ENCODE data around the gene SCT.

The SCT gene

DNA sequence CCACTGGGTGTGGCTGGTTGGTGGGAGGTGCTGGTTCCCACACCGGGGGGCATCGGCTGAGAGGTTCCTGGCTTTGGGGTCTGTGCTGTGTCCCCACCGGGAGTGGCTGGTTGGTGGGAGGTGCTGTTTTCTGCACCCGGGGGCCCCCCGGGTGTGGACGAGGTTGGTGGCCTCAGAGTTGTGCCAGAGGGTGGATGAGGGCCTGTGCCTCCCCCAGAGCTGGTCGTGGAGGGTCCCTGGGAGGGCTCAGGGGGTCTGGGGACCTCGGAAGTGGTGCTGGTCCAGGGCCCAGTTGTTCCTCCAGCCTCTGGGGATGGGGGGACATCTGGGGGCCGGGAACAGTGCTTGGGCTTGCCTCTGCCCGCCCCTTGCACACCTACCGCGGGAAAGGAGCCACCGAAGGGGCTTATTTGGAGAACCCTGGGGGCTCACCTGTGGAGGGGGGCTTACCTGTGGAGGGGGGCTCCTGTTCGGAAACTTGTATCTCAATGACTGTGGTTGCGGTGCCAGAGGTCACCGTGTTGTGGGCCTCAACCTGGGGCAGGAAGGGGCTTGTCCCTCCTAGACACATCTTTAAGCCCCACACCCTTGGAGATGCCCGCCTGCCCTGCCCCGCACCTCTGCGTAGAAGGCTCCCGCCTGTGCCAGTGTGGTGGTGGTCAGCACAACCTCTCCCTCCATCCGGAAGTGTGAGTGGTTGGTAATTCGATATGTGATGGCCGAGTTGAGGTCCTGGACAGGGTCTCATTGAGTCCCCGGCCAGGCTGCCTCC, 7.9 kb downstream of the SCT start:
- H3K4me1 ChIP-seq (ENCODE audit: control insufficient read depth, low read depth, low read length) = no peaks in the 10 kb centered on the region
- no peaks in the 10 kb centered on the region for H3K27me3 ChIP-seq (ENCODE audit: control insufficient read depth, insufficient read depth, low read length)
- no peak overlapping the region for H3K9ac ChIP-seq (ENCODE audit: low read length)
- no peak overlapping the region for H3K4me3 ChIP-seq (ENCODE audit: low read length)
- H3K36me3 ChIP-seq (ENCODE audit: control insufficient read depth, low read depth, low read length) = no peaks in the 10 kb centered on the region
- H3K9me3 ChIP-seq (ENCODE audit: control insufficient read depth, low read depth, low read length) = no peaks in the 10 kb centered on the region
- H3K27ac ChIP-seq (ENCODE audit: low read length) = no peak overlapping the region

- no peak overlapping the region for H3K4me3 ChIP-seq (ENCODE audit: low read length)
- no peak overlapping the region for H3K9ac ChIP-seq (ENCODE audit: low read length)
- no peaks in the 10 kb centered on the region for H3K9me3 ChIP-seq (ENCODE audit: control insufficient read depth, low read depth, low read length)
- no peaks in the 10 kb centered on the region for H3K27me3 ChIP-seq (ENCODE audit: control insufficient read depth, insufficient read depth, low read length)
- H3K27ac ChIP-seq (ENCODE audit: low read length) = no peak overlapping the region
- no peaks in the 10 kb centered on the region for H3K4me1 ChIP-seq (ENCODE audit: control insufficient read depth, low read depth, low read length)
- peaks cover under 1% of the 10 kb centered on the region for H3K36me3 ChIP-seq (ENCODE audit: control insufficient read depth, low read depth, low read length)
These were observed 8.9 kb downstream of the SCT start for GRCh38 chr11:617912-618682.

DNA sequence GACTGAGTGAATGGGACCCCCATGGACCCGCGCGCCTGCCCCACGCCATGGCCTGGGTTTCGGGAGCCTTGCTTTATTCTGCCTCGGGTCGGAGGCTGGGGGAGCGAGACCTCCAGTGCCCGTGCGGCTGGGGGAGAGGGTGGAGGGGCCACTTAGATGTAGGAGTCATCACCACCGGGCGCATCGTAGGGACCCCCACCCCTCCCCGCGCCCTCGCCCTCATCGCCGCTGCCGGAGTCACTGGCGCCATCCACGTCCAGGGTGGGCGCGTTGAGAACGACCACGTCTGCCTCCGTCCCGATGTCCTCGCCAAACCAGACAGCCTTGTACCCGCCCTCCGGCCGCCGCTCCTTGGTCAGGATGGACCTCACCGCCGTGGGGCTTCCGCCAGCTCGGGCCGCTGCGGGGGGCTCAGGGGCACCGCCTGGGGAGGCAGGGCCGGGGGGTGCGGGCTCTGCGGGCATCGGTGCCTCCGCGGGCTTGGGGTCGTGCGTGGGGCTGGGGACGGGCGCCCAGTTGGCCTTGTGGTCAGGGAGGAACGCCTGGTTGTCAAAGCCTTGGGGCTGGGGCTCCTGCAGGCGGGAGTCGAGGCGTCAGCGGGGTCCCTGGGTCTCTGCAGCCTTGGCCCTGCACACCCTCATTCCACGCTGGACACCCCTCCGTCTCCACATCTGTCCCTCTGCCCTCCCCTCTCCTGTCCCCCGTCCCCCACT, 9.6 kb downstream of the SCT start:
- Histone ChIP-seq H3K27ac (ENCODE audit: low read length) (no peak overlapping the region), H3K27me3 (ENCODE audit: control insufficient read depth, insufficient read depth, low read length) (no peaks in the 10 kb centered on the region), H3K9me3 (ENCODE audit: control insufficient read depth, low read depth, low read length) (no peaks in the 10 kb centered on the region), H3K36me3 (ENCODE audit: control insufficient read depth, low read depth, low read length) (peaks cover 4% of the 10 kb centered on the region), H3K4me3 (ENCODE audit: low read length) (no peak overlapping the region), H3K9ac (ENCODE audit: low read length) (no peak overlapping the region), H3K4me1 (ENCODE audit: control insufficient read depth, low read depth, low read length) (no peaks in the 10 kb centered on the region)

DNA sequence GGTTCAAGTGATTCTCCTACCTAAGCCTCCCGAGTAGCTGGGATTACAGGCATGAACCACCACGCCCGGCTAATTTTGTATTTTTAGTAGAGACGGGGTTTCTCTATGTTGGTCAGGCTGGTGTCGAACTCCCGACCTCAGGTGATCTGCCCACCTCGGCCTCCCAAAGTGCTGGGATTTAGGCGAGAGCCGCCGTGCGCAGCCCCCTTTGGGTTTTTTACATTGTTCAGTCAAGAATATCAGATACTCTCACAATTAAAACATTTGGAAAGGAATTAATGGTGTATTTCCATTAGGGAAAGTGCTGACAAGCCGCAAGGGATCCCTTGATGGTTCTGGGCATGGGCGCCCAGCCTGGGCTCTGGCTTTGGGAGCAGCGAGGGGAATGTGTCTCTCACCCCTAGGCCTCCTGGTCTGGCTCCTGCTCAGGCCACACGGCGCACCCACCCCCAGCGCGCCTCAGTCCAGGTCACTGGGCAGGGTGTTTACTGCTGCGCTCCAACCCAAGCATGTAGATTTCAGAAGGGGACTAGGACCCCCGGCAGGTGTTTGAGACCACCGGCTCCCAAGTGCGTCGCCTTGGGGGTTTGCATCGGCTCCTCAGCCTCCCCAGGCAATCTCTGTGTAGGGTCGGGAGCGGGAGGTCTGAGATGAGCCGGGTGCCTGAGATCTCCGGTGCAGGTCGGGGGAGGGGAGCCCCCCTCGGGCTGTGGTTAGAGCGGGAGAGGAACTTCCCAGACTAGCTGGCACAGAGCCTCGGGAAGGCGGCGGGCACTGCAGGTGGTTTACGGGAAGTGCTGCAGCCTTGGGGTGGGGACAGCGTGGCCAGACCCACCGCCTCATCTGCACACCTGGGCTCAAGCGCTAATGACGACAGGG, 10.4 kb downstream of the SCT start:
- Histone ChIP-seq H3K27ac (ENCODE audit: low read length) (no peak overlapping the region), H3K9ac (ENCODE audit: low read length) (no peak overlapping the region), H3K27me3 (ENCODE audit: control insufficient read depth, insufficient read depth, low read length) (no peaks in the 10 kb centered on the region), H3K36me3 (ENCODE audit: control insufficient read depth, low read depth, low read length) (peaks cover 4% of the 10 kb centered on the region), H3K4me3 (ENCODE audit: low read length) (peak overlapping the region; percentile 72), H3K9me3 (ENCODE audit: control insufficient read depth, low read depth, low read length) (no peaks in the 10 kb centered on the region), H3K4me1 (ENCODE audit: control insufficient read depth, low read depth, low read length) (no peaks in the 10 kb centered on the region)

DNA sequence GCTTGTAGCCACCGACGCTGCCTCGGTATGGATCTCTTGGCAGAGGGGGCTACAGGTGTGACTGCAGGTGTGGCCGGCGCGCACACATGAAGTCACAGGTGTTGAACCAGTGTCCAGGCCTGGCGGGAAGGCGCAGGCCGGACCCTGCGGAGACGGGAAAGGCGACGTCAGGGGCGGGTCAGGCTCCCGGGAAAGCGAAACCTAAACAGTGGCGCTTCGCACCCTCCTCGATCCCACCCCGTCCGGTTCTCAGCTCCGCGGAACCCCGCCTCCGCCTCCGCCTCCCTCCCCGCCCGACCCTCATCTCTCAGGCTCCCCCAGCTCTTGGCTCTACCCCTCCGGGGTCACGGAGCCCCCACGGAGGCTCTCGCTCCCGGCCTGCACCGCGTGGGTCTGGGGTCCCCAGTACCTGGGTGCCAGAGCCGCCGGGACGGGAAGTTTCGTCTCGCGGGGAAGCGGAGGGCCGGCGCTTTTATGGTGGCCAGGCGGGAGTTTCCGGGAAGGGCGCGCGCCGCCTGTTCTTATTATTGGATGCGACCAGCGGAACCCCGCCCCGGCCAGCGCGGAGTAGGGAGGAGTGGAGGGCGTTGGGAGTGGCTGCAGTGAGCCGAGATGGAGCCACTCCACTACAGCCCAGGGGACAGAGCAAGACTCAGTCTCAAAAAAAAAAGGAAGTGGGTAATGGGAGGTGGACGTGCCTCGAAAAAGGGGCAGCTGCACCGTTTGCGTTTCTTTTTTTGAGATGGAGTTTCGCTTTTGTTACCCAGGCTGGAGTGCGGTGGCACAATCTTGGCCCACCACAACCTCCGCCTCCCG, 11.3 kb downstream of the SCT start, which contains the start of gene IRF7:
TSS of gene IRF7 (minus strand) at position 447 of the 816 bp plus-strand sequence. CDS start 586 bp downstream, outside the sequence.
- Histone ChIP-seq H3K4me3 (ENCODE audit: low read length) (peak within 1 kb of the TSS; percentile 72), H3K36me3 (ENCODE audit: control insufficient read depth, low read depth, low read length) (peaks cover 12% of the 10 kb centered on the region), H3K27me3 (ENCODE audit: control insufficient read depth, insufficient read depth, low read length) (no peaks in the 10 kb centered on the region), H3K9ac (ENCODE audit: low read length) (peak within 1 kb of the TSS; percentile 68), H3K4me1 (ENCODE audit: control insufficient read depth, low read depth, low read length) (no peaks in the 10 kb centered on the region), H3K27ac (ENCODE audit: low read length) (no peak within 1 kb of the TSS), H3K9me3 (ENCODE audit: control insufficient read depth, low read depth, low read length) (no peaks in the 10 kb centered on the region)

- Histone ChIP-seq H3K9ac (ENCODE audit: low read length) (peak overlapping the region; percentile 68), H3K4me1 (ENCODE audit: control insufficient read depth, low read depth, low read length) (no peaks in the 10 kb centered on the region), H3K27ac (ENCODE audit: low read length) (no peak overlapping the region), H3K27me3 (ENCODE audit: control insufficient read depth, insufficient read depth, low read length) (no peaks in the 10 kb centered on the region), H3K36me3 (ENCODE audit: control insufficient read depth, low read depth, low read length) (peaks cover 21% of the 10 kb centered on the region), H3K4me3 (ENCODE audit: low read length) (peak overlapping the region; percentile 72), H3K9me3 (ENCODE audit: control insufficient read depth, low read depth, low read length) (no peaks in the 10 kb centered on the region)
These were observed 12.1 kb downstream of the SCT start for GRCh38 chr11:614623-615503.

- Histone ChIP-seq H3K36me3 (ENCODE audit: control insufficient read depth, low read depth, low read length) (peaks cover 25% of the 10 kb centered on the region), H3K4me3 (ENCODE audit: low read length) (no peak overlapping the region), H3K4me1 (ENCODE audit: control insufficient read depth, low read depth, low read length) (no peaks in the 10 kb centered on the region), H3K9me3 (ENCODE audit: control insufficient read depth, low read depth, low read length) (no peaks in the 10 kb centered on the region), H3K27me3 (ENCODE audit: control insufficient read depth, insufficient read depth, low read length) (no peaks in the 10 kb centered on the region), H3K9ac (ENCODE audit: low read length) (no peak overlapping the region), H3K27ac (ENCODE audit: low read length) (no peak overlapping the region)
These were observed 12.9 kb downstream of the SCT start for GRCh38 chr11:614021-614622.

- Histone ChIP-seq H3K36me3 (ENCODE audit: control insufficient read depth, low read depth, low read length) (peaks cover 28% of the 10 kb centered on the region), H3K9ac (ENCODE audit: low read length) (no peak overlapping the region), H3K4me3 (ENCODE audit: low read length) (no peak overlapping the region), H3K9me3 (ENCODE audit: control insufficient read depth, low read depth, low read length) (no peaks in the 10 kb centered on the region), H3K27ac (ENCODE audit: low read length) (no peak overlapping the region), H3K4me1 (ENCODE audit: control insufficient read depth, low read depth, low read length) (no peaks in the 10 kb centered on the region), H3K27me3 (ENCODE audit: control insufficient read depth, insufficient read depth, low read length) (no peaks in the 10 kb centered on the region)
These were observed 13.5 kb downstream of the SCT start for GRCh38 chr11:613369-613968.

DNA sequence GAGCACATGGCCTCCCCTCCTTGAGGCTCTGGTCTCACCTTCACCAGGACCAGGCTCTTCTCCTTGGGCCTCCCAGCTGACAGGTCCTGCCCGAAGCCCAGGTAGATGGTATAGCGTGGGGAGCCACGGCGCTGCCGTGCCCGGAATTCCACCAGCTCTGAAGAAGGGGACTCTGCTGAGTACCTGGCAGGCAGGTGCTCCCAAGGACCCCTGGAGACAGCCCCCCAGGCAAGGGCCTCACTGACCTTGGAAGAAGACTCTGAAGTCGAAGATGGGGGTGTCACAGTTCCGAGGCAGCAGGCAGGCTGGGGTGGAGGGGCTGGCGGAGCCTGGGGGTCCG, 14.1 kb downstream of the SCT start:
- H3K27me3 ChIP-seq (ENCODE audit: control insufficient read depth, insufficient read depth, low read length) = no peaks in the 10 kb centered on the region

More for the DNA sequence above, 14.1 kb downstream of the SCT start:
- no peaks in the 10 kb centered on the region for H3K9me3 ChIP-seq (ENCODE audit: control insufficient read depth, low read depth, low read length)
- H3K27ac ChIP-seq (ENCODE audit: low read length) = no peak overlapping the region
- H3K4me1 ChIP-seq (ENCODE audit: control insufficient read depth, low read depth, low read length) = no peaks in the 10 kb centered on the region
- no peak overlapping the region for H3K4me3 ChIP-seq (ENCODE audit: low read length)
- no peak overlapping the region for H3K9ac ChIP-seq (ENCODE audit: low read length)
- peaks cover 33% of the 10 kb centered on the region for H3K36me3 ChIP-seq (ENCODE audit: control insufficient read depth, low read depth, low read length)
